Measurements from ENCODE around the gene HGF.

Gene HGF

DNA sequence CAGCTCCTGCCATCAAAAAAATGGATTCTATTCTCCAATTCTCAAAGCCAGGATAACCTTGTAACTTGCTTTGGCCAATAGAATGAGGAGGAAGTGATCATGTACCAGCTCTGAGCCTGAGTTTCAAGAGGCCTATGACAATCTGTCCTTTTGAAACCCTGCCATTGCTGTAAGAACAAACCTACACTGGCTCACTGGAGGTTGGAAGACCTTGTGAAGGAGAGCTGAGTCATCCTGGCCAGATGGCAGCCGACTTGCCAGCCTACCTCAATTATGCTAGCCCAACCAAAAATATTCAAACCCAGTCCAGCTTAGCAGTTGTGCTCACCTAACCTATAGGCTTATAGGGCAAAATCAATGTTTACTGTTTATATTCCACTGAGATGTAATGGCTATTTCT is 93.0 kb downstream of the HGF start:
- H3K27ac Mint-ChIP-seq, result no peak overlapping the region
- no peak for DNase-seq
- H3K36me3 Mint-ChIP-seq (ENCODE audit: insufficient read depth), result no peaks in the 10 kb centered on the region
- H3K27me3 Mint-ChIP-seq, result no peaks in the 10 kb centered on the region
- H3K9me3 Mint-ChIP-seq, result peaks cover 0 to 13% of the 10 kb centered on the region in 2 donors
- ATAC-seq (replicated peaks), result no peak
- no peak overlapping the region for H3K4me3 Mint-ChIP-seq
- H3K4me1 Mint-ChIP-seq (ENCODE audit: low read depth in 2 of 2), result no peaks in the 10 kb centered on the region

DNA sequence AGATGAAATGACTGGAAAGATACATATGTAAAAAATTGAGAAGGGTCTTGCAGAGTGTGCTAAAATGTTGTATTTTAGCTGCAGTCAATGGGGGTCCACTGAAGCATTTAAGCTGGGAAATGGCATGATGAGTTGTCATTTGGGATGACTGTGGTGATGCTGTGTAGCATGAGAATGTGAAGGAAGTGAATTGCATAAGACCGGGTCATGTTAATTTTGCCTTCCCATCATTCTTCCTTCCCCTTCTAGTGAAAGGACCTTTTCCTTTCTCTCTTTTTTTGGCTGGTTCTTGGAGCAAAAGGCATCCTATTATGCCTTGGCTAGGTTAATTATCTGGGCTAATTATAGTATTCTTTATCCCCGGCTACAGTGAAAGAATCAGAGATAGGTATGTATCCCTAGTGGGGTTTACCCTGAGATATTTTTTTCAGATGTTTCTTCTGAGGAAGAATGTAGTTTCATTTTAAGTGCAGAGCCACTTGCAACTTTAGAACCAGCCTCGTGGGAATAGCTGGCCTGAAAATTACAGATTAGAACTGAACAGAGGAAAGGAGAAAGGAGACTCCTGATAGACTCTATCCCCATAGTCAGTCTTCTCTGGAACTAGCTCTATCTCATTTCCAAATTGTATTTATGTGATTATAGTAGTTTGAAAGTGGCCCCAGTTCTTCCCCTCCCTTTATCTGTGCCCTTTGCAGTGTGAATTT is 93.6 kb downstream of the HGF start:
- Mint-ChIP-seq H3K4me3 (no peak overlapping the region), H3K36me3 (ENCODE audit: insufficient read depth) (no peaks in the 10 kb centered on the region), H3K9me3 (peaks cover 0 to 13% of the 10 kb centered on the region in 2 donors), H3K27ac (no peak overlapping the region), H3K4me1 (ENCODE audit: low read depth in 2 of 2) (no peaks in the 10 kb centered on the region), H3K27me3 (no peaks in the 10 kb centered on the region)
- no peak for ATAC-seq (replicated peaks)
- no peak for DNase-seq

DNA sequence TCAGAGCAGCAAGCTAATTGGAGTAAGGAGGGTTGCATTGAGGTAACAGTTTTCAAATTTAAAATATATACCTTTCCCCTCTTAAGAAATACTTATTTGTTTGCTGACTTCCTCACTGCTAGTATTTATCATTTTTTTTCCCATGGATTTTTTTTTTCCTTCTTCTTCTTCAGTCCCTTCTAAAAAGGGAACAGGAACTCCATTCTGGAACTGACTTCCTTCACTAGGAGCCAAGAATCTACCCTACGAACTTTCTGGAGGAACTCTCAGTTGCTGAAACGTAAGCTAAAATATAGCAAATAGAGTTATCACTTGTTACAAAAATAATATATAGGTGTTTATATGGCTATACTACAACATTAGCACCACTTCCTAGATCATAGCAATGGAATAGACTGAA is 95.4 kb downstream of the HGF start:
- H3K9me3 Mint-ChIP-seq, result peaks cover 0 to 11% of the 10 kb centered on the region in 2 donors
- no peaks in the 10 kb centered on the region for H3K27me3 Mint-ChIP-seq
- H3K4me1 Mint-ChIP-seq (ENCODE audit: low read depth in 2 of 2), result no peaks in the 10 kb centered on the region
- no peak overlapping the region for H3K27ac Mint-ChIP-seq
- no peaks in the 10 kb centered on the region for H3K36me3 Mint-ChIP-seq (ENCODE audit: insufficient read depth)
- no peak overlapping the region for H3K4me3 Mint-ChIP-seq
- no peak for DNase-seq
- ATAC-seq (replicated peaks), result no peak

DNA sequence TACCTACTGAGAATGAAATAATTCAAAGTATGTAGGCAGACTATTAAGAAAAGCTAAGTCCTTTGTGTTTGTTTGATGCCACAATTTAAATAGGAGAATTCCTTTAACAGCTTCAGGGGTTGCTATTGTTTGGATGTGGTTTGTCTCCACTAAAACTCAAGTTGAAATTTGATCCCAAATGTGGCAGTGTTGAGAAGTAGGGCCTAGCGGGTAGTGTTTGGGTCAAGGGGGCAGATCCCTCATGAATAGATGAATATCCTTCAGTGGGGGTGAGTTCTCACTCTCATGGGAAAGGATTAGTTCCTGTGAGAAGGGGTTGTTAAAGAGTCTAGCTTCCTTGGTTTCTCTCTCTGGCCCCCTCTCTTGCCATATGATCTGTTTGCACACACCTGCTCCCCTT is 97.0 kb downstream of the HGF start:
- no peak for ATAC-seq (replicated peaks)
- Mint-ChIP-seq H3K27me3 (no peaks in the 10 kb centered on the region), H3K9me3 (peaks cover 0 to 10% of the 10 kb centered on the region in 2 donors), H3K27ac (no peak overlapping the region), H3K4me1 (ENCODE audit: low read depth in 2 of 2) (no peaks in the 10 kb centered on the region), H3K36me3 (ENCODE audit: insufficient read depth) (no peaks in the 10 kb centered on the region), H3K4me3 (no peak overlapping the region)
- no peak for DNase-seq

DNA sequence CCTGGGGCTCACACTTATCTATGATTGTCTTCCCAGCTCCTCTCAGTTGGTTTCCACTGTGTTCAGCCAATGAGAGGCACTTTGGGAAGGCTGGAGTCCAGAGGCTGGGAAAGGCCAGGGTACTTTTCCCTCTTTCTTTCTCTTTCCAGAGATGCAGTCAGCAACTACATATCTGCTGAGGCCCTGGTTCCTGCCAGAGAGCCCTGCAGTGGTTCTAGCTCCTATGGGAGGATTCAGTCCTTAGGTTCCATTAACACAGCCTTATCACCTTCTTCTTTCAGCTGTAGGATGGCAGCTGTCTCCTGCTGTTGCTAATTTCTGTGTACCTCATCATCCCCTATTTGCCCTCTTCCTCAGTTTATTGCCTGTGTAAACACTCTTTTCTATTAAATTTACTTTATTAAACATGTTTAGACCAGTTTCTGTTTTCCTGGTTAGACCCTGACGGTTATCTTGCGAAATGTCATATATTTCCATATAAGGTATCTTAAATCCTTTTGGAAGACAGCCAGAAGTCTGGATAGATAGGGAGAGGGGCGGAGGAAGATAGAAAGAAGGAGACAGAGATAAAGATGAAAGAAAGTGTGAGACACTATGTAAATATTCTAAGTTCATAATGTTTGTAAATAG is 100.3 kb downstream of the HGF start:
- no peaks in the 10 kb centered on the region for H3K36me3 Mint-ChIP-seq (ENCODE audit: insufficient read depth)
- H3K4me1 Mint-ChIP-seq (ENCODE audit: low read depth in 2 of 2), result no peaks in the 10 kb centered on the region
- peaks cover 4 to 6% of the 10 kb centered on the region in 2 donors for H3K9me3 Mint-ChIP-seq
- DNase-seq (no peak), ATAC-seq (replicated peaks) (no peak)
- H3K27me3 Mint-ChIP-seq, result no peaks in the 10 kb centered on the region
- no peak overlapping the region for H3K4me3 Mint-ChIP-seq
- H3K27ac Mint-ChIP-seq, result no peak overlapping the region

DNA sequence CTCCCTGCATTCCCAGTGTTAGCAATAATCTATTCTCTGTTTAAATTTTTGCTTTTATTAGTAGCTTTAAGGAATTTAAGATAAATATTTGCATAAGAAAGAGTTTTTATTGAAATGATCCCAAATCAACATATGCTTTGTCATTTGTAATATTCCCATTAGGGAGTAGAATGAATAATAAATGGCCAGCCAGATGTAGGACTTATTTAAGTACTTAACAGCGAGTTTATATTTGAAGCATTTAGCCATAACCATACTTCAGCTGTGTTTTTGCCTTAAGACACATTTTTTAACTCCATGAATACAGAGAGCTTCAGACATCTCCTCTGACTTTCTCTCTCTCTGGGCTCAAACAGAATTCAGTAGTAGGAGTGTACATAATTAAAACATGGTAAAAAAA is 103.6 kb downstream of the HGF start:
- ATAC-seq (replicated peaks), result no peak

DNA sequence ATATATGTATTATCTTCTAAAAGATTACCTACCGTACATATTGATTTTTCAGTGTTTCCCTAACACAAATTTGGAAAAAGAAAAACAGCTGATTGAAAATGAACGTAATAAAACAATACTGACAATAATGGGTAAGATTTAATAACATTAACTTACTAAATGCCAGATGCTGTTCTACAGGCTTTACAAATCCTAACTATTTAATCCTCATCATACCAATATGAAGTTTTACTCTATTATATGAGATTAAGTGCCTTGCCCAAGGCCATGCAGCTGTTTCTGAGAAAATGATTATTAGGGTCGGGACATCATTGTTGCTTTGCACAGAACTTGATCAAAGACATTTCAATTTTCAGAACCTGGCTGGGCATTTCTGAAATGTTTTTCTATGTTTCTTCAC is 104.6 kb downstream of the HGF start:
- no peak overlapping the region for H3K4me3 Mint-ChIP-seq
- no peak overlapping the region for H3K27ac Mint-ChIP-seq
- ATAC-seq (replicated peaks) (no peak), DNase-seq (no peak)
- H3K9me3 Mint-ChIP-seq, result peaks cover 10 to 14% of the 10 kb centered on the region in 2 donors
- no peaks in the 10 kb centered on the region for H3K4me1 Mint-ChIP-seq (ENCODE audit: low read depth in 2 of 2)
- no peaks in the 10 kb centered on the region for H3K36me3 Mint-ChIP-seq (ENCODE audit: insufficient read depth)
- H3K27me3 Mint-ChIP-seq, result no peaks in the 10 kb centered on the region

More for the DNA sequence above, 103.6 kb downstream of the HGF start:
- no peak for DNase-seq
- H3K4me1 Mint-ChIP-seq (ENCODE audit: low read depth in 2 of 2), result no peaks in the 10 kb centered on the region
- H3K27me3 Mint-ChIP-seq, result no peaks in the 10 kb centered on the region
- no peaks in the 10 kb centered on the region for H3K36me3 Mint-ChIP-seq (ENCODE audit: insufficient read depth)
- no peak overlapping the region for H3K27ac Mint-ChIP-seq
- no peak overlapping the region for H3K4me3 Mint-ChIP-seq
- peaks cover 10 to 14% of the 10 kb centered on the region in 2 donors for H3K9me3 Mint-ChIP-seq

DNA sequence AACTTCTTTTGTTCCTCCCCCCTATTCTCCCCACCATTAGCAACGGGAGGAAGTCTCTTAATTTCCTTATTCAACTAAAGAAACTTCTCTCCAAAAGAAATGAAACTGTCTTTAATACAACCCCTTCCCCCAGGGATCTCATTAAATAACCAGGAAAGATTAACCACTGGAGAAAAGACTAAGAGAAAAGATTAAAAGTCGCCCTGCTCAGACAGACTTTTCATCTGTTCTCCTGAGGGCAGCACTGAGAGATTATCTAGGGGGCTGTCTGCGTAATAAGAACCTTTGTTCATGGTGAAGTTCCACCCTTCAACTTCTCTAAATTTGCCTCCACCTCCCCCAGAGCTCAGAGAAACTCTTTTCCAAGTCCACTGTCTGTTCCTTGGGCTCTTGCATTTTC is 105.5 kb downstream of the HGF start:
- H3K9me3 Mint-ChIP-seq, result peaks cover 10 to 22% of the 10 kb centered on the region in 2 donors
- DNase-seq, result no peak
- H3K27ac Mint-ChIP-seq, result no peak overlapping the region
- no peak overlapping the region for H3K4me3 Mint-ChIP-seq
- H3K36me3 Mint-ChIP-seq (ENCODE audit: insufficient read depth), result peaks cover 4% of the 10 kb centered on the region
- H3K27me3 Mint-ChIP-seq, result no peaks in the 10 kb centered on the region
- no peaks in the 10 kb centered on the region for H3K4me1 Mint-ChIP-seq (ENCODE audit: low read depth in 2 of 2)
- no peak for ATAC-seq (replicated peaks)

DNA sequence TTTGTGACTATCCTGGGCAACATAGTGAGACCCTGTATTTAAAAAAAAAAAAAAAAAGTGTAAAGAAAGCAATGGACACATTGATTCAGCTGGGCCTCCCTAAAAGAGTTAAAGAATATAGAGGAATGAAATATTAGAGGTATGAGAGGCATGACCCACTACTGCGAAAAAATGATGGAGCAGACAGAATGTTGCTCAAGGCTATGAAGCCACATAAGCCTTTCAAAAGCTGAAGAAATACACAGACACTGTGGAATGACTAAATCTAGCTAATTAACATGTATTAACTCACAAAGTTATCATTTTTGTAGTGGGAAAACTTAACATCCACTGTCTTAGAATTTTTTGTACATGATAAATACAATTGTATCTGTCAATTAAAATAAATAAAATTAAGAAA is 107.3 kb downstream of the HGF start:
- Mint-ChIP-seq H3K4me1 (ENCODE audit: low read depth in 2 of 2) (no peaks in the 10 kb centered on the region), H3K27me3 (no peaks in the 10 kb centered on the region), H3K9me3 (peaks cover 8 to 29% of the 10 kb centered on the region in 2 donors), H3K27ac (no peak overlapping the region), H3K4me3 (no peak overlapping the region), H3K36me3 (ENCODE audit: insufficient read depth) (peaks cover 4% of the 10 kb centered on the region)
- DNase-seq (no peak), ATAC-seq (replicated peaks) (no peak)

DNA sequence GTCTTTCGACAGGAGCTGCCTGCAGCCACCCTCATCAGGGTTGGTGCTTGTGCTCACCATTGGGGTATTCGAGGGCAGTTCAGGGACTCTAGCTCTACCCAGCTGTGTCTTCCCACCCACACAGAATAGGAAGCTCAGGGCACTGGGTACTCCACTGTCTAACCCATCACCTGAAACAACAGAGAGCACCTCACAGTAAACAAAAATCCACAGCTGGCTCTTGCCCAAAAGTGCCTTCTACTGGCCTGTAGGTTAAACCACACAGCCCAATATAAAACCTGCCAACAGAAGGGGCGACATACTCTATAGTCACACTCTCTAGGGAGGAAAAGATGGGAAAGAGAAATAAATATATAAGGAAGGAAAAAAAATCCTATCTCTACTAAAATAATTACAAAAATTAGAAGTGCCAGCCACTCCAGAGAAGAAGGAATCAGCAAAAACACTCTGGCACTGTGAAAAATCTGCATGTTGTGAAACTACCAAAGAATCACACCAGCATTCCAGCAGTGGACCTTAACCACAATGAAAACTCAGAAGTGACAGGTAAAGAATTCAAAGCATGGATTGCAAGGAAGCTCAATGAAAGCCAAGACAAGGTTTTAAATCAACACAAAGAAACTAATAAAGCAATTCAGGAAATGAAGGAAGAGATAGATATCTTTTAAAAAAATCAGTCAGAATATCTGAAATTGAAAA is 110.0 kb downstream of the HGF start:
- no peak overlapping the region for H3K4me3 Mint-ChIP-seq
- ATAC-seq (replicated peaks) (no peak), DNase-seq (no peak)
- no peaks in the 10 kb centered on the region for H3K4me1 Mint-ChIP-seq (ENCODE audit: low read depth in 2 of 2)
- H3K9me3 Mint-ChIP-seq, result peaks cover 10 to 33% of the 10 kb centered on the region in 2 donors
- no peaks in the 10 kb centered on the region for H3K27me3 Mint-ChIP-seq
- peaks cover 4% of the 10 kb centered on the region for H3K36me3 Mint-ChIP-seq (ENCODE audit: insufficient read depth)
- no peak overlapping the region for H3K27ac Mint-ChIP-seq

DNA sequence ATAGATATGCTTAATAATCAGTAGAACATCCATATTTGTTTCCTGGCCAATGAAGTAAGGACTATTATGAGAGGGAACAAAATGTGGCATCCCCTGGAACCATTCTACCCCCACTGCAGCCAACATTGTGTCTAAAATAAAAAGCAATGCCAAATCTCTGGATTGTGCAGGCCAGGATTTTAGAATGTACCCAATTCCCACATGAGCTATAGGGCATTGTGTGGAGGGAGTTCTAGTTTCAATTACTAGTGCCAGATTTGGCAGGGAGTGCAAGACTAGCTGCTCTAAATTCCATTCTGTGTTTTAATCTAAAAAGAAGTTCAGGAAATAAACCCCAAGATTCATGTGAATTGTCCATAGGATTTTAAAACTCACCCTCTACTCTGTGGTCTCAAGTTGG is 112.3 kb downstream of the HGF start:
- ATAC-seq (replicated peaks), result no peak
- no peaks in the 10 kb centered on the region for H3K4me1 Mint-ChIP-seq (ENCODE audit: low read depth in 2 of 2)
- no peak overlapping the region for H3K27ac Mint-ChIP-seq
- H3K27me3 Mint-ChIP-seq, result no peaks in the 10 kb centered on the region
- H3K36me3 Mint-ChIP-seq (ENCODE audit: insufficient read depth), result peaks cover 4% of the 10 kb centered on the region
- no peak for DNase-seq
- H3K9me3 Mint-ChIP-seq, result peaks cover 2 to 26% of the 10 kb centered on the region in 2 donors
- no peak overlapping the region for H3K4me3 Mint-ChIP-seq

DNA sequence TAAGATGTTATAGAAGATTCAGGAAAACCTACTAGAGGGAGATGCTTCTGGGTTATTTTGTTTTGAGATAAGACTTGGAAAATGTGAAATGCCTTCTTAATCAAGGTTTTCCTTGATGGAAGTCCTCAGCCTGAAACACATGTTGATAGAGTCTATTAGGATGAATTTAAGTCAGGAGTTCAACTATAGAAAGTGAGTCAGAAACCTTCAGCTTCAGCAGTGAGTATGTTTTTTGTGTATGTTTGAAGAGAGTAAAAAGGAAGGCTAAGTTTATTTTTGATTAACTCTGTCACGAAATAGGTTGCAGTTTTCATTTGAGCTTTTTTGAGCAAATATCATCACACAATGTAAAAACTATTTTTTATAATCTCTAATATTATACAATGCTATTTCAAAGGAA is 114.6 kb downstream of the HGF start:
- no peak for ATAC-seq (replicated peaks)
- peaks cover 2 to 21% of the 10 kb centered on the region in 2 donors for H3K9me3 Mint-ChIP-seq

DNA sequence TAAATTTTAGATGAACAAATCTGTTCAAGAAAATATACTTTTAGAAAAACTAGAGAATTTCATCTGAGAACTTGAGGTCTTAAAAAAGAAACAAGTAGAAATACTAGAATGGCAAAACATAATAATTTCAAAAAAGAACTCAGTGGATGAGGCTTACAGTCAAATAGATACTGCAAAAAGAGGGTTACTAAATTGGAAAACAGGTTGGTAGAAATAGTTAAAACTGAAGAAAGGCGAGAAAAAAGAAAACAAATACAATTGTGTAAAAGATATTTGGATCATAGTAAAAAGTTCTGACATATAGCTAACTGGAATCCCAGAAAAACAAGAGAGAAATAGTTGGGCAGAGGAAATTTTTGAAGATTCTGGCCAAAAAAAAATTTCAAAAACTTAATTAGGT is 117.6 kb downstream of the HGF start:
- Mint-ChIP-seq H3K36me3 (ENCODE audit: insufficient read depth) (no peaks in the 10 kb centered on the region), H3K4me3 (no peak overlapping the region), H3K27me3 (no peaks in the 10 kb centered on the region), H3K27ac (no peak overlapping the region), H3K9me3 (peaks cover 4 to 14% of the 10 kb centered on the region in 2 donors), H3K4me1 (ENCODE audit: low read depth in 2 of 2) (no peaks in the 10 kb centered on the region)
- DNase-seq, result no peak
- no peak for ATAC-seq (replicated peaks)

More for the DNA sequence above, 114.6 kb downstream of the HGF start:
- DNase-seq, result no peak
- peaks cover 4% of the 10 kb centered on the region for H3K36me3 Mint-ChIP-seq (ENCODE audit: insufficient read depth)
- no peak overlapping the region for H3K4me3 Mint-ChIP-seq
- H3K4me1 Mint-ChIP-seq (ENCODE audit: low read depth in 2 of 2), result no peaks in the 10 kb centered on the region
- H3K27me3 Mint-ChIP-seq, result no peaks in the 10 kb centered on the region
- no peak overlapping the region for H3K27ac Mint-ChIP-seq
